Mesendoderm (in vitro differentiated cells): ENCODE data around the gene ZBTB8A.

ENCODE experiments used
- DNase-seq: peaks from one replicate; pipeline ENCODE4 v3.0.0; 2013
- H2AK5ac ChIP-seq: 2 replicates; pipeline ENCODE4 v1.6.1; 2013; ENCODE audit warnings: low read length, inconsistent platforms
- H2BK120ac ChIP-seq: 2 replicates; pipeline ENCODE4 v1.6.1; 2013; ENCODE audit warnings: low read depth, mild to moderate bottlenecking, low read length, moderate library complexity, mixed read lengths
- H2BK15ac ChIP-seq: replicated peaks from 2 replicates; pipeline ENCODE4 v1.6.1; 2013; ENCODE audit warnings: low read depth, mild to moderate bottlenecking, moderate library complexity
- H2BK5ac ChIP-seq: 2 replicates; pipeline ENCODE4 v1.6.1; 2013; ENCODE audit warnings: low read length, inconsistent platforms
- H3K18ac ChIP-seq: 2 replicates; pipeline ENCODE4 v1.6.1; 2013; ENCODE audit warnings: mild to moderate bottlenecking, low read length, mixed read lengths
- H3K23ac ChIP-seq: one replicate; pipeline ENCODE4 v1.6.1; 2013; ENCODE audit warnings: low read length
- H3K27ac ChIP-seq: 2 replicates; pipeline ENCODE4 v1.5.1; 2013; ENCODE audit warnings: low read depth, mild to moderate bottlenecking, inconsistent platforms, low read length, moderate library complexity
- H3K27me3 ChIP-seq: 2 replicates; pipeline ENCODE4 v1.6.1; 2013; ENCODE audit warnings: low read length, control low read depth, mild to moderate bottlenecking, inconsistent platforms; ENCODE audit not compliant: insufficient read depth, poor library complexity
- H3K36me3 ChIP-seq: 2 replicates; pipeline ENCODE4 v1.6.1; 2013; ENCODE audit warnings: low read length, inconsistent platforms; ENCODE audit not compliant: control insufficient read depth, insufficient read depth
- H3K4ac ChIP-seq: one replicate; pipeline ENCODE4 v1.6.1; 2013; ENCODE audit warnings: low read depth, mild to moderate bottlenecking, low read length, moderate library complexity
- H3K4me1 ChIP-seq: 2 replicates; pipeline ENCODE4 v1.6.1; 2013; ENCODE audit warnings: low read depth, low read length, inconsistent platforms; ENCODE audit not compliant: control insufficient read depth
- H3K4me2 ChIP-seq: 2 replicates; pipeline ENCODE4 v1.6.1; 2013; ENCODE audit warnings: low read length
- H3K4me3 ChIP-seq: 2 replicates; pipeline ENCODE4 v1.5.1; 2013; ENCODE audit warnings: mild to moderate bottlenecking, low read length
- H3K56ac ChIP-seq: one replicate; pipeline ENCODE4 v1.6.1; 2013; ENCODE audit warnings: low read length
- H3K79me1 ChIP-seq: 2 replicates; pipeline ENCODE4 v1.6.1; 2013; ENCODE audit warnings: low read length, inconsistent platforms
- H3K79me2 ChIP-seq: 2 replicates; pipeline ENCODE4 v1.6.1; 2013; ENCODE audit warnings: mild to moderate bottlenecking, low read length; ENCODE audit not compliant: control insufficient read depth, insufficient read depth
- H3K9ac ChIP-seq: 2 replicates; pipeline ENCODE4 v1.6.1; 2013; ENCODE audit warnings: low read length, inconsistent platforms
- H4K5ac ChIP-seq: one replicate; pipeline ENCODE4 v1.6.1; 2013; ENCODE audit warnings: low read length
- H4K8ac ChIP-seq: one replicate; pipeline ENCODE4 v1.6.1; 2013; ENCODE audit warnings: low read depth, mild to moderate bottlenecking, control low read depth, low read length, moderate library complexity
- WGBS: extraction: QIAGEN DNeasy Blood & Tissue Kit; methylation state at CpG from one replicate; pipeline ENCODE4 v1.1.7; 2013; ENCODE audit warnings: low lambda C conversion rate, missing lambda C conversion rate; ENCODE audit not compliant: insufficient coverage; ENCODE audit errors: extremely low coverage; 5-methylcytosine and 5-hydroxymethylcytosine counted together

ZBTB8A gene

DNA sequence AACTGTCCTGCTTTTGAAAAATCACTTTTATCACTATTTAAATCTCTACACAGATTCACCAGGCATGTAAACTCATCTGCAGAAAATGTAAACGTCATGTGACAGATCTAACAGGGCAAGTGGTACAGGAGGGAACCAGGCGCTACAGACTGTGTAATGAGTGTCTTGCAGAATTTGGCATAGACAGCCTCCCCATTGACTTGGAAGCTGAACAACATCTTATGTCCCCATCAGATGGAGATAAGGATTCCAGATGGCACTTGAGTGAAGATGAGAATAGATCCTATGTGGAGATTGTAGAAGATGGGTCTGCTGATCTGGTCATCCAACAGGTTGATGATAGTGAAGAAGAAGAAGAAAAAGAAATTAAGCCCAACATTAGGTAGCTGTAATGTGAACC lies 60.8 kb downstream of the ZBTB8A start:
- Histone ChIP-seq H3K23ac (no peak overlapping the region), H2AK5ac (no peak overlapping the region), H3K27me3 (no peaks in the 10 kb centered on the region), H4K5ac (no peak overlapping the region), H2BK120ac (no peak overlapping the region), H3K79me1 (no peaks in the 10 kb centered on the region), H3K9ac (no peak overlapping the region), H3K27ac (no peak overlapping the region), H3K79me2 (no peaks in the 10 kb centered on the region), H3K18ac (no peak overlapping the region), H2BK15ac (no peak overlapping the region), H3K4me3 (no peak overlapping the region), H3K56ac (no peak overlapping the region), H3K36me3 (no peaks in the 10 kb centered on the region), H4K8ac (no peak overlapping the region), H3K4me1 (no peaks in the 10 kb centered on the region), H3K4me2 (no peak overlapping the region), H2BK5ac (no peak overlapping the region), H3K4ac (no peak overlapping the region)
- WGBS, result no CpG with 5 or more reads among the region's 2 CpGs
- DNase-seq, result no peak

- Histone ChIP-seq H4K8ac (no peak overlapping the region), H3K4me2 (no peak overlapping the region), H3K4me1 (no peaks in the 10 kb centered on the region), H2BK120ac (no peak overlapping the region), H3K27ac (no peak overlapping the region), H2BK15ac (no peak overlapping the region), H2AK5ac (no peak overlapping the region), H3K18ac (no peak overlapping the region), H3K23ac (no peak overlapping the region), H4K5ac (no peak overlapping the region), H3K36me3 (peaks cover 1% of the 10 kb centered on the region), H3K27me3 (no peaks in the 10 kb centered on the region), H3K4ac (no peak overlapping the region), H3K9ac (no peak overlapping the region), H3K79me1 (no peaks in the 10 kb centered on the region), H3K79me2 (no peaks in the 10 kb centered on the region), H3K4me3 (no peak overlapping the region), H3K56ac (no peak overlapping the region), H2BK5ac (no peak overlapping the region)
- no peak for DNase-seq
- no CpG with 5 or more reads among the region's 17 CpGs for WGBS
Measured at GRCh38 chr1:32605711-32606424, 66.6 kb downstream of the ZBTB8A start.

DNA sequence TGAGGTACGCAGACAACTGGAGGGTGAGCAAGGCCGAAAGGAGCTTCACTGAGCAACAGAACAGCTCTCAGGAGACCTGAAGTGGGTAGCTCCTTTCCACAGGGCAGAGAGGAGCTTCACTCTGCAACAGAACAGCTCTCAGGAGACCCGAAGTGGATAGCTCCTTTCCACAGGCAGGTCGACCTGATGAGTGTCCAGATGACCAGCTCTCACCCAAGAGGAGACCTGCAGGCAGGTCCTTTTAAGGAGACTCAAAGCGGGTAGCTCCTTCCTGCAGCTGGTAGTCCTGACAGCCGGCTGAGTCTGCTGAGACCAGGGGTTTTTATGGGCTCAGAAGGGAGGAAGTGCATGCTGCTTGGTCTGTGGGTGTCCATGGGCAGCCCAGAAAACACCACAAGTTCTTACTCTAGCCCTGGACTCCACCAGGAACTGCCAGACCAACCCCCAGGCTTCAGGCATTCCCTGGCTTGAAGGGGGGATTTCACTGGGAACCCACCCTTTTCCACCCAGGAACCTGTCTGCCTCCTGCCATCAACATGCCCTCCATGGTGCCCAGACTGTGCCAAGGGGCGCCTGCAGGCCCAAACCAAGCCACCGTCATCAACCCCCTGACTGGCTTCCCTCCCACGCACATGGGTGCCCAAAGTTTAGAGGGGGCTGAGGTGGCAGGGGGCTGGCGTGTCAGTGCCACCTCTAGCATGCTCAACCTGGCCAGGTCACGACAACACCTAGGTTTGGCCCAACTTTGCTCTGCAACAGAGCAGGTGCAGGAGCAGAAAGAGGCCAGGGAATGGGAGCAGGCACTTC lies 67.5 kb downstream of the ZBTB8A start:
- no peaks in the 10 kb centered on the region for H3K79me2 ChIP-seq
- H2AK5ac ChIP-seq, result no peak overlapping the region
- H3K9ac ChIP-seq, result no peak overlapping the region
- no CpG with 5 or more reads among the region's 11 CpGs for WGBS
- DNase-seq, result no peak
- no peak overlapping the region for H2BK120ac ChIP-seq
- H3K4me2 ChIP-seq, result no peak overlapping the region
- H3K4ac ChIP-seq, result no peak overlapping the region
- H2BK5ac ChIP-seq, result no peak overlapping the region
- H4K8ac ChIP-seq, result no peak overlapping the region
- no peak overlapping the region for H2BK15ac ChIP-seq
- H3K18ac ChIP-seq, result no peak overlapping the region
- no peak overlapping the region for H3K56ac ChIP-seq
- H3K27me3 ChIP-seq, result no peaks in the 10 kb centered on the region
- no peaks in the 10 kb centered on the region for H3K4me1 ChIP-seq
- H3K27ac ChIP-seq, result no peak overlapping the region
- no peaks in the 10 kb centered on the region for H3K79me1 ChIP-seq
- no peak overlapping the region for H3K23ac ChIP-seq
- no peak overlapping the region for H3K4me3 ChIP-seq
- peaks cover 1% of the 10 kb centered on the region for H3K36me3 ChIP-seq
- no peak overlapping the region for H4K5ac ChIP-seq

GRCh38 chr1:32609180-32609579 lies 70.0 kb downstream of the ZBTB8A start:
- Histone ChIP-seq H3K4me3 (no peak overlapping the region), H3K9ac (no peak overlapping the region), H3K23ac (no peak overlapping the region), H3K4ac (no peak overlapping the region), H2BK5ac (no peak overlapping the region), H3K56ac (no peak overlapping the region), H3K79me1 (no peaks in the 10 kb centered on the region), H3K4me2 (no peak overlapping the region), H4K5ac (no peak overlapping the region), H2BK120ac (no peak overlapping the region), H3K27ac (no peak overlapping the region), H3K36me3 (peaks cover 1% of the 10 kb centered on the region), H3K18ac (no peak overlapping the region), H2BK15ac (no peak overlapping the region), H4K8ac (no peak overlapping the region), H3K27me3 (no peaks in the 10 kb centered on the region), H3K4me1 (peaks cover 2% of the 10 kb centered on the region), H2AK5ac (no peak overlapping the region), H3K79me2 (no peaks in the 10 kb centered on the region)
- no peak for DNase-seq
- WGBS, result no CpG with 5 or more reads among the region's 4 CpGs

- DNase-seq, result no peak
- Histone ChIP-seq H3K4me1 (peaks cover 2% of the 10 kb centered on the region), H2AK5ac (no peak overlapping the region), H3K23ac (no peak overlapping the region), H2BK5ac (no peak overlapping the region), H4K5ac (no peak overlapping the region), H3K27ac (no peak overlapping the region), H3K56ac (peak overlapping the region; percentile 40), H3K18ac (no peak overlapping the region), H3K79me1 (no peaks in the 10 kb centered on the region), H3K4ac (no peak overlapping the region), H3K4me2 (peak overlapping the region; percentile 28), H3K79me2 (no peaks in the 10 kb centered on the region), H2BK120ac (no peak overlapping the region), H3K9ac (peak overlapping the region; percentile 49), H3K36me3 (no peaks in the 10 kb centered on the region), H4K8ac (no peak overlapping the region), H2BK15ac (no peak overlapping the region), H3K4me3 (peak overlapping the region; percentile 33), H3K27me3 (no peaks in the 10 kb centered on the region)
- no CpG with 5 or more reads among the region's 12 CpGs for WGBS
Measured at GRCh38 chr1:32611859-32612188, 72.6 kb downstream of the ZBTB8A start.
